ENCODE data around the gene JPH2.

The JPH2 gene

DNA sequence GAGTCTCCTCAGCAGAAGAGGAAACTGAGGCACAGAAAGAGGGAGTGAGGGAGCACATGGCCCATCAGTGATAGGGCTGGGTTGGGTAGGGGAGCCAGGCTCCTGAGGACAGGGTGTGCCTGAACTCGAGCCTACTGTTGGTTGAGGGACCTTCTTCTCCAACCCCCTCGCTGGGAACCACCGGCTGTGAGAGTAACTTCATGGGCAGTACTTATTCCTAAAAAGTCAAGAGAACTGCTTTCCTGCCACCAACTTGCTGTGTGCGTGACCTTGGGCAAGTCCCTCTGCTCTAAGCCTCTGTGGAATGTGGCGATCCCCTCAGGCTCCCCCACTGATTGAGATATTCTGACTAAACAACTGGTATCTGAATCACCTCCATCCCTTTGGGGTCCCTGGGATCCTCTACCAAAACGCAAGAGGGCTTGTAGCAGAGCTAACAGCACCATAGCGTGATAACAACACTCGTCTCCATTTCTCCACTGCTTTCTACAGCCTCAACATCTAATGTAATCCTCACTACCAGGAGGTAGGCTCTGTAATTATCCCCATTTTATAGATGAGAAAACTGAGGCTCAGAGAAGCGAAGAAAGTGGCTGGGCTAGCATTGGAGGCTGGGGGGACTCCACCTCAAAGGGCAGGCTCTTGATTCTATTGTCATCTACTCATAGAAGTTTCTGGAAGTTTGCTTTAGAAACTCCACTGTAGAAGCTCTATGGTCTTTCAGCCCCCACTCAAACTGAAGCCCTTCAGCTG is 76.0 kb downstream of the JPH2 start:
- Histone ChIP-seq H3K27ac (ENCODE audit: low read depth, low read length) (no peak overlapping the region), H3K27me3 (ENCODE audit: control insufficient read depth, insufficient read depth, low read length) (no peaks in the 10 kb centered on the region; the same call in 1 of the 2 replicates), H3K9ac (ENCODE audit: low read depth, low read length) (no peak overlapping the region), H3K36me3 (ENCODE audit: control insufficient read depth, insufficient read depth, low read length) (no peaks in the 10 kb centered on the region), H3K4me3 (ENCODE audit: low read depth, low read length) (no peak overlapping the region), H3K9me3 (ENCODE audit: control insufficient read depth, insufficient read depth, low read length) (peaks cover 7% of the 10 kb centered on the region; the same call in 1 of the 2 replicates), H3K4me1 (ENCODE audit: control insufficient read depth, insufficient read depth, low read length) (no peaks in the 10 kb centered on the region)

GRCh38 chr20:44109951-44110361 is 77.0 kb downstream of the JPH2 start:
- Histone ChIP-seq H3K4me1 (ENCODE audit: control insufficient read depth, insufficient read depth, low read length) (no peaks in the 10 kb centered on the region), H3K9me3 (ENCODE audit: control insufficient read depth, insufficient read depth, low read length) (peaks cover 7% of the 10 kb centered on the region; the same call in 1 of the 2 replicates), H3K27ac (ENCODE audit: low read depth, low read length) (no peak overlapping the region), H3K4me3 (ENCODE audit: low read depth, low read length) (no peak overlapping the region), H3K9ac (ENCODE audit: low read depth, low read length) (no peak overlapping the region), H3K36me3 (ENCODE audit: control insufficient read depth, insufficient read depth, low read length) (no peaks in the 10 kb centered on the region), H3K27me3 (ENCODE audit: control insufficient read depth, insufficient read depth, low read length) (no peaks in the 10 kb centered on the region; the same call in 1 of the 2 replicates)

DNA sequence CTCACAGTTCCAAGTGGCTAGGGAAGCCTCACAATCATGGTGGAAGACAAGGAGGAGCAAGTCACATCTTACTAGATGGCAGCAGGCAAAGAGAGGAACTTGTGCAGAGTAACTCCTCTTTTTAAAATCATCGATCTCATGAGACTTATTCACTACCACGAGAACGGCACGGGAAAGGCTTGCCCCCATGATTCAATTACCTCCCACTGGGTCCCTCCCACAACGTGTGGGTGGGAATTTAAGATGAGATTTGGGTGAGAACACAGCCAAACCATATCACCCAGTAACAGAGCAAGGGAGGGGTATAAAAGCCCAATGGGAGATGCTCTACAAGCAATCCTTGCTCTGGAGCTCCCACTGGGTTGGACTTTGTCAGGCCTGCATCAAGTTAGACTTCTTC is 80.4 kb downstream of the JPH2 start:
- H3K27ac ChIP-seq (ENCODE audit: low read depth, low read length): no peak overlapping the region
- no peaks in the 10 kb centered on the region for H3K36me3 ChIP-seq (ENCODE audit: control insufficient read depth, insufficient read depth, low read length)
- H3K4me1 ChIP-seq (ENCODE audit: control insufficient read depth, insufficient read depth, low read length): no peaks in the 10 kb centered on the region
- no peaks in the 10 kb centered on the region; the same call in 1 of the 2 replicates for H3K27me3 ChIP-seq (ENCODE audit: control insufficient read depth, insufficient read depth, low read length)
- H3K9ac ChIP-seq (ENCODE audit: low read depth, low read length): no peak overlapping the region
- peaks cover 7% of the 10 kb centered on the region; the same call in 1 of the 2 replicates for H3K9me3 ChIP-seq (ENCODE audit: control insufficient read depth, insufficient read depth, low read length)
- no peak overlapping the region for H3K4me3 ChIP-seq (ENCODE audit: low read depth, low read length)

DNA sequence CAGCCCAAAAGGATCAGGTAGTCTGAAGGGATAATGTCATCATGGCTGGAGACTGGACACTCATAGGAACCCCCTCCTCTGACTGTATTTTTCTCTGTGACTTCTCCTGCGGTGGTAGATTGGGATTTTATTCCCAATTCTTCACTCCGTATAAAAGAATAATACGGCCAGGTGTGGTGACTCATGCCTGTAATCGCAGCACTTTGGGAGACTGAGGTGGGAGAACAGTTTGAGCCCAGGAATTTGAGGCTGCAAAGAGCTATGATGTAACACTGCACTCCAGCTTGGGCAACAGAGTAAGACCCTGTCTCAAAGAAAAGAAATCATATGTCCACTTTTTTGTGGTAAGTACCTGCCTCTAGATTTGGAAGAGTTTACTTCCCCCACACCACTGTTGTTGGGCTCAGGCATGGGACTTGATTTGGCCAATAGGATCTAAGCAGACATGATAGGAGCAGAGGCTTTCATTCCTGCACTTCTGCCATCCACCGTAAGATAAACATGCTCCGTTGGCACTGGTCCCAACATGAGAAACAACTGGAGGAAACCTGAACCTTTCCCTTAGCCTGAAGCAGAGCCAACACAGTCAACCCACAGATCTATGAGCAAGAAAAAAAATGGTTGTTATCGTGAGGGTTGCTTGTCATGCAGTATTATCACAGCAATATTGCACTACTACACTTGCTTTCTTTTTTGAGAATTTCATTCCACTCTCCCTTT is 82.0 kb downstream of the JPH2 start:
- Histone ChIP-seq H3K27ac (ENCODE audit: low read depth, low read length) (no peak overlapping the region), H3K27me3 (ENCODE audit: control insufficient read depth, insufficient read depth, low read length) (no peaks in the 10 kb centered on the region; the same call in 1 of the 2 replicates), H3K4me3 (ENCODE audit: low read depth, low read length) (no peak overlapping the region), H3K36me3 (ENCODE audit: control insufficient read depth, insufficient read depth, low read length) (no peaks in the 10 kb centered on the region), H3K9ac (ENCODE audit: low read depth, low read length) (no peak overlapping the region), H3K9me3 (ENCODE audit: control insufficient read depth, insufficient read depth, low read length) (peaks cover 7% of the 10 kb centered on the region; the same call in 1 of the 2 replicates), H3K4me1 (ENCODE audit: control insufficient read depth, insufficient read depth, low read length) (no peaks in the 10 kb centered on the region)

GRCh38 chr20:44102582-44102981 is 84.4 kb downstream of the JPH2 start:
- peaks cover under 1% of the 10 kb centered on the region; the same call in 1 of the 2 replicates for H3K9me3 ChIP-seq (ENCODE audit: control insufficient read depth, insufficient read depth, low read length)
- H3K27ac ChIP-seq (ENCODE audit: low read depth, low read length): no peak overlapping the region
- H3K4me3 ChIP-seq (ENCODE audit: low read depth, low read length): no peak overlapping the region
- no peaks in the 10 kb centered on the region for H3K36me3 ChIP-seq (ENCODE audit: control insufficient read depth, insufficient read depth, low read length)
- H3K27me3 ChIP-seq (ENCODE audit: control insufficient read depth, insufficient read depth, low read length): no peaks in the 10 kb centered on the region
- no peak overlapping the region for H3K9ac ChIP-seq (ENCODE audit: low read depth, low read length)
- no peaks in the 10 kb centered on the region for H3K4me1 ChIP-seq (ENCODE audit: control insufficient read depth, insufficient read depth, low read length)

DNA sequence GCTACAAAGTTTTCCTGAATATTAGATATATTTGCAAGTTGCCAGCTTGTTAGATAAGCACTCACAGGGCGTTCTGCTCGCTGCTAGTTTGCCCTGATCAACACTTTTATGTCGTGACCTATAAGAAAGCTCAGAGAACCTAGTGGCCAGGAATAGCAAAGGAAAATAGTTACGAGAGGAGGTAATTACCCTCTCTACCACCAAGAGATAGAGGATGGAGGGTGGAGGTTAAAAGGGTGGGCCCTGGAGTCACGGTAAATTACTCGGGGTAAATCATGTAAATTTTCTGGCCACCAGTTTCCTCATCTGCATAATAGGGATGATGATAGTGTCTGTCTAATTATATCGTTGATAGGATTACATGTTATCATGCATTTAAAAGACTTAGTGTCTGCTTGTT is 87.2 kb downstream of the JPH2 start:
- Histone ChIP-seq H3K9ac (ENCODE audit: low read depth, low read length) (no peak overlapping the region), H3K36me3 (ENCODE audit: control insufficient read depth, insufficient read depth, low read length) (no peaks in the 10 kb centered on the region), H3K9me3 (ENCODE audit: control insufficient read depth, insufficient read depth, low read length) (no peaks in the 10 kb centered on the region), H3K27ac (ENCODE audit: low read depth, low read length) (no peak overlapping the region), H3K4me1 (ENCODE audit: control insufficient read depth, insufficient read depth, low read length) (no peaks in the 10 kb centered on the region), H3K4me3 (ENCODE audit: low read depth, low read length) (no peak overlapping the region), H3K27me3 (ENCODE audit: control insufficient read depth, insufficient read depth, low read length) (no peaks in the 10 kb centered on the region)

DNA sequence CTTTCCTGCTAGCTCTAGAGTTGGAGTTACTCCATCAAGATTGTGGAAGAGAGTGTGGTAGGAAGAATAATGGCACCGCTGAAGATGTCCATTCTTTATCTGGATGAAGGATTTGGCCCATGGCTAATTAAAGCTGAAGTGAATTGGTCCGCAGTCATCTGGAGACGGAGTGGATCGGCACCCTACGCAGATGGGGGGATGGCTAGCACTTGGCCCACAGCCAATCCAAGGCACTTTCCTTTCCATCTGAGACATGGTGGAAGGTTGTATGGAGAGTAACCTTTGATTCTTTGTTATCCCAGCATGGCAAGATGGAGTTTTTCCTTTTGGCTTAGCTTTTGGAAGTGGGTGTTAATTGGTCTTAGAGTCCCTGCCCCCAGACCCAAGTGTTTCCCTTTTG is 88.3 kb downstream of the JPH2 start:
- Histone ChIP-seq H3K27ac (ENCODE audit: low read depth, low read length) (no peak overlapping the region), H3K36me3 (ENCODE audit: control insufficient read depth, insufficient read depth, low read length) (no peaks in the 10 kb centered on the region), H3K4me3 (ENCODE audit: low read depth, low read length) (no peak overlapping the region), H3K4me1 (ENCODE audit: control insufficient read depth, insufficient read depth, low read length) (no peaks in the 10 kb centered on the region), H3K9ac (ENCODE audit: low read depth, low read length) (no peak overlapping the region), H3K9me3 (ENCODE audit: control insufficient read depth, insufficient read depth, low read length) (no peaks in the 10 kb centered on the region), H3K27me3 (ENCODE audit: control insufficient read depth, insufficient read depth, low read length) (no peaks in the 10 kb centered on the region)

- Histone ChIP-seq H3K4me3 (ENCODE audit: low read depth, low read length) (no peak overlapping the region), H3K9me3 (ENCODE audit: control insufficient read depth, insufficient read depth, low read length) (no peaks in the 10 kb centered on the region), H3K27me3 (ENCODE audit: control insufficient read depth, insufficient read depth, low read length) (no peaks in the 10 kb centered on the region), H3K4me1 (ENCODE audit: control insufficient read depth, insufficient read depth, low read length) (no peaks in the 10 kb centered on the region), H3K9ac (ENCODE audit: low read depth, low read length) (no peak overlapping the region), H3K27ac (ENCODE audit: low read depth, low read length) (no peak overlapping the region), H3K36me3 (ENCODE audit: control insufficient read depth, insufficient read depth, low read length) (no peaks in the 10 kb centered on the region)
Observed at GRCh38 chr20:44098256-44098630, 88.7 kb downstream of the JPH2 start.

DNA sequence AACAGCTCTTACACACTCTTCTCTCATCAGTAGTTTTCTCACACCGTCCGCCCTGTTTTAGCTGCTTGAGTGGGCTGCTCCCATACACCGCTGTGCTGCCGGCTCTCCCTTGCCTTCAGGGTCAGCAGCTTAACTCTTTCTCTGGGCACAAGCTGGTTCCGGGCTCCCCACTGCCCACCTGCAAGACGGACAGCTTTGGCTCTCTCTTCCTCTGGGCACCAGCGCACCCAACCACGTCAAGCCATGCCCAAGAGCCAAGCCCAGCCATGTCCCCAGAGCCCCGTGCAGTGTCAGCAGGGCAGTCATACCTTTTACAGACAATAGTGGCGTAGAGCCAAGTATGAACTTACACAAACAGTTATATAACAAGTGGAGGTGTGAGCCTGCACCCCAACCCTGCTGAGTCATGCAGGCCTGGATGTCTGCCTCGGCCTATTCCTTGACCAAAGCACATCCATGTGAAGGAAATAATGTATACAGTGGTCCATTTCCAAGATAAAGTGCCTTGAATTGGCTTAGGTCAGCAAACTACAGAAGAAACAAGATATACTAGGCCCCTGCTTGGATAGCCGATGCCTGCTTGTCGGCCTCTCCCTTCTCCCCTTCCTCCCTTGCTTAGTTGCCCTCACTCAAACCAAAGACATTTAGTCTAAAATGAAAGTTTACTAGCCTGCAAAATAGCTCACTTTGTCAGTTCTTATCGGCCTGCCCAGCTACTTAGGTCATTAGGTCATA is 89.3 kb downstream of the JPH2 start:
- Histone ChIP-seq H3K27me3 (ENCODE audit: control insufficient read depth, insufficient read depth, low read length) (no peaks in the 10 kb centered on the region), H3K4me3 (ENCODE audit: low read depth, low read length) (no peak overlapping the region), H3K36me3 (ENCODE audit: control insufficient read depth, insufficient read depth, low read length) (no peaks in the 10 kb centered on the region), H3K9me3 (ENCODE audit: control insufficient read depth, insufficient read depth, low read length) (no peaks in the 10 kb centered on the region), H3K4me1 (ENCODE audit: control insufficient read depth, insufficient read depth, low read length) (no peaks in the 10 kb centered on the region), H3K27ac (ENCODE audit: low read depth, low read length) (no peak overlapping the region), H3K9ac (ENCODE audit: low read depth, low read length) (no peak overlapping the region)

GRCh38 chr20:44095831-44096230 is 91.2 kb downstream of the JPH2 start:
- no peaks in the 10 kb centered on the region for H3K9me3 ChIP-seq (ENCODE audit: control insufficient read depth, insufficient read depth, low read length)
- H3K27me3 ChIP-seq (ENCODE audit: control insufficient read depth, insufficient read depth, low read length): no peaks in the 10 kb centered on the region
- no peak overlapping the region for H3K4me3 ChIP-seq (ENCODE audit: low read depth, low read length)
- no peaks in the 10 kb centered on the region for H3K4me1 ChIP-seq (ENCODE audit: control insufficient read depth, insufficient read depth, low read length)
- no peak overlapping the region for H3K27ac ChIP-seq (ENCODE audit: low read depth, low read length)
- no peak overlapping the region for H3K9ac ChIP-seq (ENCODE audit: low read depth, low read length)
- no peaks in the 10 kb centered on the region for H3K36me3 ChIP-seq (ENCODE audit: control insufficient read depth, insufficient read depth, low read length)

DNA sequence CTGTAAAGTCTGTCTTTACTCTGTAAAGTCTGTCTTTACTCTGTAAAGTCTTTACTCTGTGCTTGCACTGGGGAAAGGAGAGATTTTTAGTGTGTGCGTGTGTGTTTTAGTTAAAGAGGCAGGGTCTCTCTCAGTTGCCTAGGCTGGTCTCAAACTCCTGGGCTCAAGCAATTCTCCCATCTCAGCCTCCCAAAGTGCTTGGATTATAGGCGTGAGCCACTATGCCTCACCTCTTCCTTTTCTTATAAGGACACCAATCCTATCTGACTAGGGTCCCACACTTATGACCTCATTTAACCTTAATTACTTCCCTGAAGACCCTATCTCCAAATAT is 93.8 kb downstream of the JPH2 start:
- no peaks in the 10 kb centered on the region for H3K4me1 ChIP-seq (ENCODE audit: control insufficient read depth, insufficient read depth, low read length)
- H3K27ac ChIP-seq (ENCODE audit: low read depth, low read length): no peak overlapping the region
- H3K9me3 ChIP-seq (ENCODE audit: control insufficient read depth, insufficient read depth, low read length): no peaks in the 10 kb centered on the region
- H3K36me3 ChIP-seq (ENCODE audit: control insufficient read depth, insufficient read depth, low read length): no peaks in the 10 kb centered on the region
- no peak overlapping the region for H3K4me3 ChIP-seq (ENCODE audit: low read depth, low read length)
- no peaks in the 10 kb centered on the region for H3K27me3 ChIP-seq (ENCODE audit: control insufficient read depth, insufficient read depth, low read length)
- H3K9ac ChIP-seq (ENCODE audit: low read depth, low read length): no peak overlapping the region
